RWPE1 (cell line): ENCODE measurements around the gene TERB1.

ENCODE experiments used
- CTCF ChIA-PET: fragments of 350-600 bp; sonication (Branson Sonifier 250); formaldehyde crosslinking; extraction: SDS; loops from one replicate; lab custom pipeline; 2021; lab: Yijun Ruan, JAX
- POLR2A ChIA-PET: fragments of 400-600 bp; formaldehyde crosslinking; extraction: SDS; loops from one replicate; lab custom pipeline; 2020; ENCODE audit warnings: antibody characterized with exemption; ENCODE audit not compliant: low non-redundant PET; lab: Yijun Ruan, JAX
- DNase-seq: peaks from one replicate; pipeline ENCODE4 v3.0.0; 2012; ENCODE audit warnings: low spot score
- H3K27ac ChIP-seq: fragments of 450-650 bp; 2 replicates; pipeline ENCODE4 v1.5.1; 2017
- CTCF ChIP-seq: fragments of 450-650 bp; conservative IDR thresholded peaks from 2 replicates; pipeline ENCODE4 v1.5.1; 2017; ENCODE audit warnings: low read depth, mild to moderate bottlenecking

Gene TERB1

GRCh38 chr16:66786551-66786950 lies 14.8 kb downstream of the TERB1 start:
- no peak overlapping the region for H3K27ac ChIP-seq
- POLR2A ChIA-PET: no interaction called here
- CTCF ChIA-PET: no interaction called here
- DNase-seq: no peak
- TF ChIP-seq CTCF: no peak

GRCh38 chr16:66776457-66776856 lies 24.9 kb downstream of the TERB1 start:
- no peak for DNase-seq
- CTCF ChIA-PET: interaction anchor here (0.6 to 0.7 kb wide), 2 partner anchors 383 to 402 kb away, joined by 3 to 4 read pairs; partner anchors contain the start of genes FBXL8 and TRADD
- no peak overlapping the region for H3K27ac ChIP-seq
- POLR2A ChIA-PET: no interaction called here
- no peak for TF ChIP-seq CTCF

- CTCF ChIA-PET: interaction anchor here (0.6 to 0.7 kb wide), 2 partner anchors 23 to 95 kb away, joined by 4 to 6 read pairs; no protein-coding TSS in a partner anchor
- POLR2A ChIA-PET: no interaction called here
- H3K27ac ChIP-seq: no peak overlapping the region
- no peak for DNase-seq
- no peak for TF ChIP-seq CTCF
These were observed 26.4 kb downstream of the TERB1 start for GRCh38 chr16:66774981-66775380.

GRCh38 chr16:66758086-66758485 lies 43.3 kb downstream of the TERB1 start:
- DNase-seq: no peak
- no peak overlapping the region for H3K27ac ChIP-seq
- ChIA-PET CTCF (no interaction called here), POLR2A (no interaction called here)
- TF ChIP-seq CTCF: no peak

- no peak for DNase-seq
- no peak for TF ChIP-seq CTCF
- ChIA-PET POLR2A (no interaction called here), CTCF (no interaction called here)
- no peak overlapping the region for H3K27ac ChIP-seq
These were observed 46.6 kb downstream of the TERB1 start for GRCh38 chr16:66754819-66755218.

- TF ChIP-seq CTCF: no peak
- POLR2A ChIA-PET: no interaction called here
- DNase-seq: no peak
- no peak overlapping the region for H3K27ac ChIP-seq
- CTCF ChIA-PET: no interaction called here
These were observed 47.2 kb downstream of the TERB1 start for GRCh38 chr16:66754211-66754610.

GRCh38 chr16:66752958-66753357 lies 48.4 kb downstream of the TERB1 start:
- POLR2A ChIA-PET: no interaction called here
- DNase-seq: no peak
- no peak overlapping the region for H3K27ac ChIP-seq
- TF ChIP-seq CTCF: no peak
- CTCF ChIA-PET: interaction anchor here (2.0 kb wide), 1 partner anchor 90 kb away, joined by 8 read pairs; no protein-coding TSS in a partner anchor
